ENCODE measurements around the gene RPL32. TPM values are rescaled to one million over a fixed set of nuclear protein-coding genes. Genes with fewer than 3 reads are reported as not detected.

The RPL32 gene
- total and polyA plus RNA-seq, 9 of the 15 experiments (the other 6 are each of a cell fraction or from before 2014, with no cell fraction given), result 2,738 to 6,200 (median 4,286) TPM

GRCh38 chr3:12796171-12797123, 44.9 kb downstream of the RPL32 start, which contains the start of gene CAND2 (continued):
- TF ChIP-seq MNT (conservative IDR thresholded peaks at IDR 0.05) (peak; percentile 28 to 74; a peak in 3 of 4 replicates), ZNF316 (IDR thresholded peaks at IDR 0.05) (no peak), ZNF175 (CRISPR knock-in tag; IDR thresholded peaks at IDR 0.05; ENCODE audit: low read depth) (0 out of 2 replicates have a peak, but pooled peaks have one; percentile 34), TRIM28 (IDR thresholded peaks at IDR 0.05) (no peak; the same call in 1 of the 2 replicates), FOXP1 (CRISPR knock-in tag; IDR thresholded peaks at IDR 0.05) (peak; percentile 78; the same call in 1 of the 2 replicates), GATA2 (CRISPR knock-in tag; IDR thresholded peaks at IDR 0.05) (peak; percentile 29; the same call in 1 of the 2 replicates), NFE2L1 (tag; IDR thresholded peaks at IDR 0.05; ENCODE audit: borderline replicate concordance, low read depth) (no peak), IRF2 (CRISPR knock-in tag; IDR thresholded peaks at IDR 0.05) (no peak), PRDM10 (IDR thresholded peaks at IDR 0.05; ENCODE audit: partially characterized antibody) (no peak), MCM2 (IDR thresholded peaks at IDR 0.05; ENCODE audit: low read depth) (no peak), E2F5 (CRISPR knock-in tag; IDR thresholded peaks at IDR 0.05) (peak; percentile 88; the same call in 1 of the 2 replicates), XRCC3 (IDR thresholded peaks at IDR 0.05) (no peak), PRMT5 (CRISPR knock-in tag; IDR thresholded peaks at IDR 0.05) (no peak), CLOCK (CRISPR knock-in tag; IDR thresholded peaks at IDR 0.05; ENCODE audit: borderline replicate concordance) (no peak), ZNF695 (CRISPR knock-in tag; IDR thresholded peaks at IDR 0.05) (no peak), MXI1 (IDR thresholded peaks at IDR 0.05; ENCODE audit: low read depth, low read length) (no peak), EP400 (IDR thresholded peaks at IDR 0.05) (peak; percentile 77; the same call in 1 of the 2 replicates), KHSRP (IDR thresholded peaks at IDR 0.05) (no peak), MECOM (CRISPR knock-in tag; IDR thresholded peaks at IDR 0.05) (no peak)
